HepG2 (cell line): ENCODE measurements around the gene PTPRM. TPM values are rescaled to one million over a fixed set of nuclear protein-coding genes. Genes with fewer than 3 reads are reported as not detected.

ENCODE experiments used
- ATAC-seq: fragments of 200-7000 bp; cut with Tn5 transposase; 3 replicates; pipeline ENCODE4 v1.9.1; 2020; ENCODE audit warnings: mild to moderate bottlenecking, moderate library complexity
- BruUV-seq: library from RNA; stranded (reverse); fragments of 400-500 nt; replicated peaks from 2 replicates; lab custom pipeline; 2021; lab: Mats Ljungman, UMichigan
- CTCF ChIA-PET: fragments of 300-600 bp; formaldehyde crosslinking; extraction: SDS; loops from one replicate; lab custom pipeline; 2021; ENCODE audit warnings: low total read pairs, inconsistent platforms, low intra/inter-chr PET ratio; lab: Yijun Ruan, JAX
- POLR2A ChIA-PET: fragments of 350-600 bp; sonication (Branson Sonifier 250); formaldehyde crosslinking; loops from one replicate; lab custom pipeline; 2020; ENCODE audit warnings: antibody characterized with exemption, inconsistent platforms; lab: Yijun Ruan, JAX
- DNase-seq: peaks from one replicate; pipeline ENCODE4 v3.0.0-alpha.2; 2015; ENCODE audit warnings: low spot score
- FAIRE-seq: peaks from 3 replicates; lab custom pipeline; 2011; peaks lifted over from hg19 to GRCh38; lab: Jason Lieb, UNC
- H2AFZ ChIP-seq: one replicate; pipeline ENCODE4 v1.6.1; 2011; ENCODE audit warnings: low read length, inconsistent platforms
- H3K27ac ChIP-seq: fragments of 300-600 bp; 3 replicates; pipeline ENCODE4 v1.8.0; 2011; ENCODE audit warnings: mixed run types, mild to moderate bottlenecking, mixed read lengths, low read length, inconsistent platforms; ENCODE audit not compliant: insufficient read depth; ENCODE audit errors: extremely low read length
- H3K27me3 ChIP-seq, 2 experiments: fragments of 200-600 bp in 1 of 2; 2 replicates in 1 of 2; 3 replicates in 1 of 2; pipeline versions ENCODE4 v1.6.0 to v1.8.0; 2011; ENCODE audit warnings: low read length in 2 of 2, mild to moderate bottlenecking in 2 of 2, moderate library complexity in 2 of 2, inconsistent platforms in 1 of 2; ENCODE audit not compliant: insufficient read depth in 2 of 2, control insufficient read depth in 1 of 2
- H3K36me3 ChIP-seq, 2 experiments: fragments of 200-600 bp in 1 of 2; replicated peaks in 1 of 2; 2 replicates in 1 of 2; 3 replicates in 1 of 2; pipeline versions ENCODE4 v1.5.1 to v1.8.0; 2011; ENCODE audit warnings: low read length in 2 of 2, inconsistent platforms in 1 of 2; ENCODE audit not compliant: insufficient read depth in 2 of 2, control insufficient read depth in 1 of 2
- H3K4me1 ChIP-seq: 2 replicates; pipeline ENCODE4 v1.5.1; 2012; ENCODE audit warnings: low read length, inconsistent platforms; ENCODE audit not compliant: insufficient read depth
- H3K4me2 ChIP-seq: 2 replicates; pipeline ENCODE4 v1.6.0; 2011; ENCODE audit warnings: low read depth, low read length, inconsistent platforms
- H3K4me3 ChIP-seq, 3 experiments: fragments of 200-600 bp in 1 of 3; sonication (generic), shearing (Covaris generic) in 1 of 3; replicated peaks in 1 of 3; 2 replicates each; pipeline ENCODE4 v1.5.1; 2011 to 2016; ENCODE audit warnings: low read length in 3 of 3, inconsistent platforms in 2 of 3, low read depth in 2 of 3, mild to moderate bottlenecking in 2 of 3, control low read depth in 1 of 3, mixed read lengths in 1 of 3; ENCODE audit not compliant: insufficient read depth in 1 of 3
- H3K79me2 ChIP-seq: one replicate; pipeline ENCODE4 v1.6.1; 2011; ENCODE audit warnings: low read length, inconsistent platforms; ENCODE audit not compliant: insufficient read depth
- H3K9ac ChIP-seq: 2 replicates; pipeline ENCODE4 v1.6.0; 2011; ENCODE audit warnings: mild to moderate bottlenecking, low read depth, low read length, inconsistent platforms; ENCODE audit not compliant: insufficient read depth
- H3K9me3 ChIP-seq: 2 replicates; pipeline ENCODE4 v1.5.1; 2012; ENCODE audit warnings: mild to moderate bottlenecking, low read length
- H4K20me1 ChIP-seq: 2 replicates; pipeline ENCODE4 v1.6.0; 2011; ENCODE audit warnings: inconsistent platforms, mild to moderate bottlenecking, low read length, moderate library complexity; ENCODE audit not compliant: insufficient read depth
- BORCS8-MEF2B ChIP-seq: sonication (generic); formaldehyde crosslinking; IDR thresholded peaks from 2 replicates; pipeline ENCODE4 v1.8.0; 2022; ENCODE audit warnings: mild to moderate bottlenecking, missing genetic modification reagents
- HNF1B ChIP-seq: sonication (generic); formaldehyde crosslinking; IDR thresholded peaks from 2 replicates; pipeline ENCODE4 v1.5.1; 2020; ENCODE audit warnings: mild to moderate bottlenecking, moderate library complexity, missing genetic modification reagents
- HOXD1 ChIP-seq: sonication (generic); formaldehyde crosslinking; IDR thresholded peaks from 2 replicates; pipeline ENCODE4 v1.5.0; 2020; ENCODE audit warnings: missing genetic modification reagents
- MAF1 ChIP-seq: sonication (generic); formaldehyde crosslinking; IDR thresholded peaks from 2 replicates; pipeline ENCODE4 v1.5.0; 2020; ENCODE audit warnings: missing genetic modification reagents, borderline replicate concordance
- ZFP41 ChIP-seq: sonication (generic); formaldehyde crosslinking; IDR thresholded peaks from 2 replicates; pipeline ENCODE4 v1.4.0; 2020; ENCODE audit warnings: mild to moderate bottlenecking, missing genetic modification reagents, borderline replicate concordance
- ZNF496 ChIP-seq: sonication (generic); formaldehyde crosslinking; IDR thresholded peaks from 2 replicates; pipeline ENCODE4 v1.8.1; 2023; ENCODE audit warnings: mild to moderate bottlenecking, moderate library complexity, missing genetic modification reagents; ENCODE audit not compliant: insufficient replicate concordance
- ZNF841 ChIP-seq: sonication (generic); formaldehyde crosslinking; IDR thresholded peaks from 2 replicates; pipeline ENCODE4 v1.8.1; 2023; ENCODE audit warnings: missing genetic modification reagents, borderline replicate concordance
- whole genome bisulfite sequencing: methylation state at CpG from one replicate; pipeline ENCODE4 v1.1.6; 2017; ENCODE audit warnings: low lambda C conversion rate; 5-methylcytosine and 5-hydroxymethylcytosine counted together
- in situ Hi-C: cut with HindIII; loops from 2 replicates; pipeline ENCODE4 v1.10.0; 2017; ENCODE audit warnings: low pct_unique_long_range_greater_than_20kb; ENCODE audit not compliant: extremely low pct_ligation_motif_present
- intact Hi-C: fragments of 100-400 bp; cut with micrococcal nuclease; formaldehyde crosslinking; loops from one replicate; pipeline ENCODE4 v1.10.0; 2022; ENCODE audit not compliant: unreplicated experiment
- polyA plus RNA-seq, 8 experiments: library from polyadenylated mRNA; depleted of rRNA in 3 of 8; stranded (reverse) in 7 of 8; unstranded in 1 of 8; fragments of >200 nt; fragmentation: Illumina TruSeq in 4 of 8; extraction: Trizol in 4 of 8; gene quantifications; 2 replicates each; pipeline versions ENCODE4 v1.2.1 to v1.2.3, GENCODE V29; 2011 to 2016; ENCODE audit warnings: low read depth in 4 of 8, missing spikeins in 1 of 8, mixed read lengths in 1 of 8; ENCODE audit not compliant: insufficient read depth in 1 of 8
- total RNA-seq, 5 experiments: library from RNA; depleted of rRNA; stranded (reverse); fragments of >200 nt; fragmentation: Illumina TruSeq; extraction: Trizol; gene quantifications; 2 replicates each; pipeline ENCODE4 v1.2.3, GENCODE V29; 2016; ENCODE audit warnings: low read depth in 1 of 5

Gene PTPRM
- total and polyA plus RNA-seq, 2 of the 13 experiments (the other 11 are each of a cell fraction or from before 2014, with no cell fraction given) = 12.6 to 108 TPM

GRCh38 chr18:8139127-8139527, 572.0 kb downstream of the PTPRM start:
- H3K4me3 ChIP-seq = no peak overlapping the region
- TF ChIP-seq BORCS8-MEF2B (CRISPR knock-in tag) (no peak), ZFP41 (CRISPR knock-in tag) (no peak), ZNF496 (CRISPR knock-in tag) (no peak), MAF1 (CRISPR knock-in tag) (no peak), HNF1B (CRISPR knock-in tag) (no peak), HOXD1 (no peak), ZNF841 (CRISPR knock-in tag) (no peak)
- 0 out of 5 replicates have a peak, but pooled peaks cover 0 to 2% of the 10 kb centered on the region in 2 experiments for H3K36me3 ChIP-seq
- no peaks in the 10 kb centered on the region for H3K9me3 ChIP-seq
- no peak overlapping the region for H2AFZ ChIP-seq
- H3K27me3 ChIP-seq = no peaks in the 10 kb centered on the region
- CTCF ChIA-PET = no interaction called here
- no peak overlapping the region for H3K27ac ChIP-seq
- H3K4me2 ChIP-seq = no peak overlapping the region
- no peak overlapping the region for H3K9ac ChIP-seq
- no peaks in the 10 kb centered on the region for H4K20me1 ChIP-seq
- no peaks in the 10 kb centered on the region for H3K4me1 ChIP-seq
- DNase-seq (no peak), ATAC-seq (no peak), FAIRE-seq (no peak)
- POLR2A ChIA-PET = no interaction called here
- no peaks in the 10 kb centered on the region for H3K79me2 ChIP-seq
- intact Hi-C loops = no loop called here
- WGBS = 83% methylated on average over 10 of the region's 10 CpGs
- no TSS peak for BruUV-seq
- in situ Hi-C loops = loop anchor here (25.0 kb wide), 1 partner anchor 98 kb away; no protein-coding TSS in a partner anchor
